Calu3 (cell line): Measurements from ENCODE around the gene RIF1. TPM values are rescaled to one million over a fixed set of nuclear protein-coding genes. Genes with fewer than 3 reads are reported as not detected.
A peak's percentile ranks its signal among the peaks of the same experiment; 100 is the strongest.

Source experiments
- BruUV-seq: library from RNA; stranded (reverse); fragments of 400-500 nt; replicated peaks from 2 replicates; lab custom pipeline; 2021; lab: Mats Ljungman, UMichigan
- CTCF ChIA-PET: fragments of 300-600 bp; sonication (Branson Sonifier 250); formaldehyde crosslinking; loops from one replicate; lab custom pipeline; 2022; ENCODE audit warnings: antibody characterized with exemption; lab: Charles Lee
- DNase-seq: peaks from one replicate; pipeline ENCODE4 v3.0.0; 2022
- H3K27ac Mint-ChIP-seq: one replicate; pipeline ENCODE4 v1.8.0; 2022; ENCODE audit warnings: mixed read lengths; ENCODE audit not compliant: unreplicated experiment
- H3K27me3 Mint-ChIP-seq: one replicate; pipeline ENCODE4 v1.8.0; 2022; ENCODE audit warnings: mixed read lengths; ENCODE audit not compliant: unreplicated experiment
- H3K36me3 Mint-ChIP-seq: one replicate; pipeline ENCODE4 v1.8.0; 2022; ENCODE audit warnings: mild to moderate bottlenecking, moderate library complexity, mixed read lengths; ENCODE audit not compliant: insufficient read depth, unreplicated experiment
- H3K4me1 Mint-ChIP-seq: one replicate; pipeline ENCODE4 v1.8.0; 2022; ENCODE audit warnings: mild to moderate bottlenecking, low read depth, mixed read lengths; ENCODE audit not compliant: unreplicated experiment
- H3K4me3 Mint-ChIP-seq: one replicate; pipeline ENCODE4 v1.8.0; 2022; ENCODE audit warnings: mild to moderate bottlenecking, low read depth, moderate library complexity, mixed read lengths; ENCODE audit not compliant: unreplicated experiment
- H3K9me3 Mint-ChIP-seq: one replicate; pipeline ENCODE4 v1.8.0; 2022; ENCODE audit warnings: low read depth, mixed read lengths; ENCODE audit not compliant: unreplicated experiment
- intact Hi-C: fragments of 100-400 bp; cut with micrococcal nuclease; formaldehyde crosslinking; loops from one replicate; pipeline ENCODE4 v1.10.0; 2022; ENCODE audit not compliant: unreplicated experiment
- total RNA-seq: library from RNA; stranded (reverse); gene quantifications from 2 replicates; pipeline ENCODE4 v1.2.3, GENCODE V29; 2022
- TF ChIP-seq, protein P1 (sequence below): fragments of 200-600 bp; IDR thresholded peaks from one replicate; pipeline ENCODE4 v1.8.0; 2022; ENCODE audit warnings: antibody characterized with exemption; ENCODE audit not compliant: unreplicated experiment

RIF1 gene
- total RNA-seq, 1 experiment from 2014 or later = 78.1 TPM

GRCh38 chr2:151374436-151374835, 35.3 kb upstream of the RIF1 start:
- peaks cover 15% of the 10 kb centered on the region for H3K4me1 Mint-ChIP-seq
- intact Hi-C loops = loop anchor here (5.0 kb wide), 1 partner anchor 33 kb away; the partner anchor contains the start of gene RIF1
- TF ChIP-seq, protein P1, sequence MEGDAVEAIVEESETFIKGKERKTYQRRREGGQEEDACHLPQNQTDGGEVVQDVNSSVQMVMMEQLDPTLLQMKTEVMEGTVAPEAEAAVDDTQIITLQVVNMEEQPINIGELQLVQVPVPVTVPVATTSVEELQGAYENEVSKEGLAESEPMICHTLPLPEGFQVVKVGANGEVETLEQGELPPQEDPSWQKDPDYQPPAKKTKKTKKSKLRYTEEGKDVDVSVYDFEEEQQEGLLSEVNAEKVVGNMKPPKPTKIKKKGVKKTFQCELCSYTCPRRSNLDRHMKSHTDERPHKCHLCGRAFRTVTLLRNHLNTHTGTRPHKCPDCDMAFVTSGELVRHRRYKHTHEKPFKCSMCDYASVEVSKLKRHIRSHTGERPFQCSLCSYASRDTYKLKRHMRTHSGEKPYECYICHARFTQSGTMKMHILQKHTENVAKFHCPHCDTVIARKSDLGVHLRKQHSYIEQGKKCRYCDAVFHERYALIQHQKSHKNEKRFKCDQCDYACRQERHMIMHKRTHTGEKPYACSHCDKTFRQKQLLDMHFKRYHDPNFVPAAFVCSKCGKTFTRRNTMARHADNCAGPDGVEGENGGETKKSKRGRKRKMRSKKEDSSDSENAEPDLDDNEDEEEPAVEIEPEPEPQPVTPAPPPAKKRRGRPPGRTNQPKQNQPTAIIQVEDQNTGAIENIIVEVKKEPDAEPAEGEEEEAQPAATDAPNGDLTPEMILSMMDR = no peak
- peaks cover 9% of the 10 kb centered on the region for H3K36me3 Mint-ChIP-seq
- H3K27ac Mint-ChIP-seq = peak overlapping the region; percentile 81
- BruUV-seq = no TSS peak
- H3K4me3 Mint-ChIP-seq = peak overlapping the region; percentile 14
- no peaks in the 10 kb centered on the region for H3K9me3 Mint-ChIP-seq
- peak; percentile 24 for DNase-seq
- CTCF ChIA-PET = no interaction called here
- H3K27me3 Mint-ChIP-seq = no peaks in the 10 kb centered on the region

- no TSS peak for BruUV-seq
- DNase-seq = no peak
- Mint-ChIP-seq H3K27ac (no peak overlapping the region), H3K27me3 (no peaks in the 10 kb centered on the region), H3K4me1 (peaks cover 34% of the 10 kb centered on the region), H3K4me3 (no peak overlapping the region), H3K36me3 (peaks cover 12% of the 10 kb centered on the region), H3K9me3 (no peaks in the 10 kb centered on the region)
- TF ChIP-seq, protein P1 = no peak
- intact Hi-C loops = no loop called here
- CTCF ChIA-PET = interaction anchor here (0.5 kb wide), 1 partner anchor 57 kb away, joined by 3 read pairs; no protein-coding TSS in a partner anchor
These were observed 30.5 kb upstream of the RIF1 start for GRCh38 chr2:151379169-151379568.

DNA sequence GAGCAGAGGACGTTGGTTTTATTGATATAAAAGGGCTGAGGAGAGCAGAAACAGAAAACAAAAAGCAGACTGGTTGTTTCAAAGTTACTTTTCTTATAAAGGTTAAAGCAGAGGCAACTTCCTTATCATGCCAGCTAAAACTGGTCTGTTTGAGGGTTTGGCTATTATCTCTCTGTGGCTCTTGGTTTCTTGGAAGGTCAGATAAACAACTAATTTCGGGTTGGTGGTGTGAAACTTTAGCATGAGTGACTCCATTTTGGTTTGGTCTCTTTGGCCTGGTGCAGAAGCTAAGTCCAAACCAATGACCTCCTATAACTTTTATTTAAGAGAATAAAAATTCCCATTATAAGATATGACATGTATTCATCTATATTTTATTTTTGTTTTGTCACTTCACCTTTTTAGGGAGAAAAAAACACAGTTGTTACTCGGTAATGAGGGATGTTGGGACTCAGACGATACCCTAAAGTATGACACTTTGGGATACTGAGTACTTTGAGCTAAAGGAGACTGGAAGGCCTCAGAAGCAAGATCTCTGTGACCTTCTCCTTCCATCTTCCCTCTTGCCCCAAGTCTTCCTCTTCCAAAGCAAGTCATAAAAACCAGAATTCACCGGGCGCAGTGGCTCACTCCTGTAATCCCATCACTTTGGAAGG, 29.0 kb upstream of the RIF1 start:
- Mint-ChIP-seq H3K27me3 (no peaks in the 10 kb centered on the region), H3K36me3 (peaks cover 4% of the 10 kb centered on the region), H3K27ac (no peak overlapping the region), H3K4me1 (peaks cover 24% of the 10 kb centered on the region), H3K4me3 (no peak overlapping the region), H3K9me3 (no peaks in the 10 kb centered on the region)
- no peak for DNase-seq
- intact Hi-C loops = no loop called here
- BruUV-seq = no TSS peak
- TF ChIP-seq, protein P1 = no peak
- CTCF ChIA-PET = no interaction called here

DNA sequence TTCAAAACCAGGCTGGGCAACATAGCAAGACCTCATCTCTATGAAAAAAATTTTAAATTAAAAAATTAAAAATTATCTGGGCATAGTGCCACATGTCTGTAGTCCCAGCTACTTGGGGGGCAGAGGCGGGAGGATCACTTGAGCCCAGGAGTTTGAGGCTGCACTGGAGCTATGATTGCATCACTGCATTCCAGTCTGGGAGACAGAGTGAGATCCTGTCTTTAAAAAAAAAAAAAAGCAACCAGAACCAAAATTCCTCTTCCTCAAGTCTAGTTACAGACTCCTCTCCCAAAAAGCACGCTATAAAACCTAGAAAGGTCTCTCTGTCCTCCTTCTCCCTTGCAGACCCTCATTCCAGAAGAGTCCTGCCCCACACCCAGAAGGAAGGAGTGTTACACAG, 28.4 kb upstream of the RIF1 start:
- TF ChIP-seq, protein P1 = no peak
- no peaks in the 10 kb centered on the region for H3K9me3 Mint-ChIP-seq
- H3K4me3 Mint-ChIP-seq = no peak overlapping the region
- peaks cover 4% of the 10 kb centered on the region for H3K36me3 Mint-ChIP-seq
- peaks cover 24% of the 10 kb centered on the region for H3K4me1 Mint-ChIP-seq
- intact Hi-C loops = no loop called here
- CTCF ChIA-PET = no interaction called here
- DNase-seq = no peak
- H3K27ac Mint-ChIP-seq = peak overlapping the region; percentile 80
- H3K27me3 Mint-ChIP-seq = no peaks in the 10 kb centered on the region
- BruUV-seq = no TSS peak
